ENCODE measurements around the gene CALCOCO2.
"Not testable (repeated sequence)": the region's sequence is repeated elsewhere in the genome, so short reads cannot be mapped to it uniquely, and the experiment has no call there.

The CALCOCO2 gene

DNA sequence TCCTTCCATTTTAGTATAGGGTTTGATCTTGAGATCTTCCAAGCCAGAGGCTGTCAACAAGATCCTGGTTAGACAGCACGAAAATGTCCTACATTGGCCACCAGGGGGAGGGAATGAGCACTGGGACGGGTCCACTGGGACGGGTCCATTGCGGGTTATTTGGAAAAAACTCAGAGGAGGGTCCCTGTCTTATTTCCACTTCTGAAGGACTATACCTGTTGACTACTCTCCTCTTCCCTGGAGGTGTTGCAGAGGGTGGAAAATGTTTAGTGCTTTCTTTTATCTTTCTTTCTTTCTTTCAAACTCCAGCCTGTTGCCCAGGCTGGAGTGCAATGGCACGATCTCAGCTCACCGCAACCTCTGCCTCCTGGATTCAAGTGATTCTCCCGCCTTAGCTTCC lies 16.3 kb upstream of the CALCOCO2 start:
- no peak overlapping the region for H3K4me3 ChIP-seq (ENCODE audit: low read depth, low read length)
- TF ChIP-seq, protein P1, sequence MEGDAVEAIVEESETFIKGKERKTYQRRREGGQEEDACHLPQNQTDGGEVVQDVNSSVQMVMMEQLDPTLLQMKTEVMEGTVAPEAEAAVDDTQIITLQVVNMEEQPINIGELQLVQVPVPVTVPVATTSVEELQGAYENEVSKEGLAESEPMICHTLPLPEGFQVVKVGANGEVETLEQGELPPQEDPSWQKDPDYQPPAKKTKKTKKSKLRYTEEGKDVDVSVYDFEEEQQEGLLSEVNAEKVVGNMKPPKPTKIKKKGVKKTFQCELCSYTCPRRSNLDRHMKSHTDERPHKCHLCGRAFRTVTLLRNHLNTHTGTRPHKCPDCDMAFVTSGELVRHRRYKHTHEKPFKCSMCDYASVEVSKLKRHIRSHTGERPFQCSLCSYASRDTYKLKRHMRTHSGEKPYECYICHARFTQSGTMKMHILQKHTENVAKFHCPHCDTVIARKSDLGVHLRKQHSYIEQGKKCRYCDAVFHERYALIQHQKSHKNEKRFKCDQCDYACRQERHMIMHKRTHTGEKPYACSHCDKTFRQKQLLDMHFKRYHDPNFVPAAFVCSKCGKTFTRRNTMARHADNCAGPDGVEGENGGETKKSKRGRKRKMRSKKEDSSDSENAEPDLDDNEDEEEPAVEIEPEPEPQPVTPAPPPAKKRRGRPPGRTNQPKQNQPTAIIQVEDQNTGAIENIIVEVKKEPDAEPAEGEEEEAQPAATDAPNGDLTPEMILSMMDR (IDR thresholded peaks at IDR 0.05; ENCODE audit: insufficient read depth, low read depth, low read length, missing control alignments): peak; percentile 80
- DNase-seq (ENCODE audit: low read depth): peak; percentile 59

DNA sequence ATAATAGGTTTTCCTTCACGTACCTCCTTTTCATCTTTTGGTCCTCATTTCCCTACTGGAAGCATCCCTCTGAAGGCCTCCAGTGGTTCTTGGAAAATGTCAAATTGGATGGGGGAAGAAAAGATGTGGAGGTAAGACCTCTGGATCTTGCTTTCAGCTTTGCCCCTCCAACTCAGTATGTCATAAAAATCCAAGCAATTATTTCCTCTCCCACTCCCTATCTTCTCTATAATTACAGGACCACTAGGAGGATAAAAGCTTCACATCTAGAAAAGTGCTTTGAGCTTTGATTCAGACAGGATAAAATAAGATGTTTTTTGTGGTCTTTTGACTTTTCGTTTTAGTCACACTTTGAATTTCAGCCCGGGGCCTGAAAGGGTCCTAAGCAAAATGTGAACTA lies 15.5 kb upstream of the CALCOCO2 start:
- TF ChIP-seq, protein P1 (IDR thresholded peaks at IDR 0.05; ENCODE audit: insufficient read depth, low read depth, low read length, missing control alignments): no peak
- no peak overlapping the region for H3K4me3 ChIP-seq (ENCODE audit: low read depth, low read length)
- no peak for DNase-seq (ENCODE audit: low read depth)

DNA sequence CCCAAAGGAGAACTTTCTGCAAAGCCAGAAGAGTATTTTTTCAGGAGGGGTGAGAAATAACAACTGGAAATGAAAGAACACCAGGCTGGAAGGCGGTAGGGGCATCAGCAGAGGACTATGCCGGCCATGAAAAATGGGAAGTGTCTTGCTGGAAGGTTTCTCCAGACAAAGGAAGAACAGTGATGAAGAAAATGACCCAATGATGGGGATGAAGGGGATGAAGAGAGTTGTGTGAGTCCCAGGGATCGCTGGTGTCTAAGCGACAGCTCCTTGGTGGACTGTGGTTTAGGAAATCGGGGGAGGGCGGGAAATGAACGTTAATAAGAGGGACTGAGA lies 14.4 kb upstream of the CALCOCO2 start:
- TF ChIP-seq, protein P1 (IDR thresholded peaks at IDR 0.05; ENCODE audit: insufficient read depth, low read depth, low read length, missing control alignments): no peak
- no peak for DNase-seq (ENCODE audit: low read depth)
- no peak overlapping the region for H3K4me3 ChIP-seq (ENCODE audit: low read depth, low read length)

DNA sequence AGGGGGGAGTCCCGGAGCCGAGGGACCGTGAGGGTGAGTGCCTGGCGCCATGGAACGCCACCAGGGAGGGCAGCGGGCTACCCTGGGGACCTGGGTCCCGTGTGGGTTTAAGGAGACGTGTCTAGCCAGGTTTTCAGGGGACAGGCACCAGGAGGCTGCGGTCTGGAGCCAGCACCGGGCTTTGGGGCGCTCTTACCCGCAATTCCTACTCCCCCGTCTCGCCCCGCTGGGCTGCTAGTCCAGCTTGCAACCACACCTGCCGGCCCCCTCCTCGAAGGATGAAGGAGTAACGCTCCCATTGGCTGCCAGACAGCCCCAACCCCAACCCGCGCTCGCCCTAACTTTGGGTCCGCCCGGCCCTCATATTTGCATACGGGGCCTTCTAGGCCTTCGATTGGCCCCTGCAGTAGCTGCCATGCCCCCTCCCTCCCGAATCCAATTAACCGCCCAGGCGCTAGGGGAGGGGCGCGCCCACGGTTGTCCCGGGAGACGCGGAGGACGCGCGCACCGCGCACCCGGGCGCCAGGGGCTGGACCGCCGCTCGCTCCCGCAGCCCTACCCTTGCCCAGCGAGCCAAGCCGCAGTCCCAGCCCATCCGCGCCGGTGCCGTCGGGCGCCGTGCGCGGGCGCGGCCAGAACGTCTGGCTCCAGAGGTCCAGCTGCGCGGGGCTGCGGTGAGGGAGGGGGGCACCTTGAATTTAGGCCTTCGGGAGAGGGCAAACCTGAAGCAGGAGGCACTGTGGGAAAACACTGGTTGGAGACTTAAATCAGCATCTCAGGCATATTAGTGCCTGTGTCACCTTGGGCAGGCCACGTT lies 13.9 kb upstream of the CALCOCO2 start, which contains the start of gene TTLL6:
Gene TTLL6, minus strand, starts transcription at position 456 of the 817 bp plus-strand sequence. Its CDS starts 157 bp downstream, at position 299.
- DNase-seq (ENCODE audit: low read depth): peak; percentile 63
- peak within 1 kb of the TSS; percentile 40 for H3K4me3 ChIP-seq (ENCODE audit: low read depth, low read length)
- TF ChIP-seq, protein P1 (IDR thresholded peaks at IDR 0.05; ENCODE audit: insufficient read depth, low read depth, low read length, missing control alignments): no peak

DNA sequence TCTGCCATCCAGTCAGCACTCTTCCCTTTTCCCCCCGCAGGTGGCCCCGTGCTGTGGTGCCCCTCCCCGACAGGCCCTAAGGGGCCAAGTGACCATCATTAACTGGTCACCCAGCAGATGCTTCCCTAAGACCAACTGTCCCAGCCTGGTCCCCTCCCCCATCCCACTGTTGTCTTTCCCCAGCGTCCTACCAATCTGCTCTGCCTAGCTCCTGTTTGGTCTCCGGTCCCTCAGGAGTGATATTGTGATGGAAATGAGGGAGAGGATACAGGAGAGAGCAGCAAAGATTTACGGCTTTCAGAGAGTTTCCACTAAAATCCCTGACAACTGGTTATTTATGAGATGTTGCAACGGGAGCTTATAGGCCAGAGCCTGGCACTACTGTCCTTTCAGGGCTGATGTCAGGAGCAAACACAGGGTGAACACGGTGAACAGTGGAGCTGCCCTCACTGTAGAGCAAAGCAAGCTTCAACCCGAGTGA lies 12.4 kb upstream of the CALCOCO2 start:
- TF ChIP-seq, protein P1 (IDR thresholded peaks at IDR 0.05; ENCODE audit: insufficient read depth, low read depth, low read length, missing control alignments): no peak
- H3K4me3 ChIP-seq (ENCODE audit: low read depth, low read length): no peak overlapping the region
- DNase-seq (ENCODE audit: low read depth): no peak

DNA sequence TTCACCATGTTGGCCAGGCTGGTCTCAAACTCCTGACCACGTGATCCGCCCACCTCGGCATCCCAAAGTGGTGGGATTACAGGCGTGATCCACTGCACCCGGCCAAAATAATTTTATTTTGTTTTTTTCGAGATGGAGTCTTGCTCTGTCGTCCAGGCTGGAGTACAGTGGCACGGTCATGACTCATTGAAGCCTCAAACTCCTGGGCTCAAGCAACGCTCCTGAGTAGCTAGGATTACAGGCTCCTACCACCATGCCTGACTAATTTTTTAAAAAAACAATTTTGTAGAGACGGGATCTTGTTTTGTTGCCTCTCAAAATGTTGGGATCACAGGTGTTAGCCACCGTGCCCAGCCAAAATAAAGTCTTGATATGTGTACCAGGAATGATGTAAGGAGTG lies 11.4 kb upstream of the CALCOCO2 start:
- TF ChIP-seq, protein P1 (IDR thresholded peaks at IDR 0.05; ENCODE audit: insufficient read depth, low read depth, low read length, missing control alignments): no peak
- no peak overlapping the region for H3K4me3 ChIP-seq (ENCODE audit: low read depth, low read length)
- no peak for DNase-seq (ENCODE audit: low read depth)

DNA sequence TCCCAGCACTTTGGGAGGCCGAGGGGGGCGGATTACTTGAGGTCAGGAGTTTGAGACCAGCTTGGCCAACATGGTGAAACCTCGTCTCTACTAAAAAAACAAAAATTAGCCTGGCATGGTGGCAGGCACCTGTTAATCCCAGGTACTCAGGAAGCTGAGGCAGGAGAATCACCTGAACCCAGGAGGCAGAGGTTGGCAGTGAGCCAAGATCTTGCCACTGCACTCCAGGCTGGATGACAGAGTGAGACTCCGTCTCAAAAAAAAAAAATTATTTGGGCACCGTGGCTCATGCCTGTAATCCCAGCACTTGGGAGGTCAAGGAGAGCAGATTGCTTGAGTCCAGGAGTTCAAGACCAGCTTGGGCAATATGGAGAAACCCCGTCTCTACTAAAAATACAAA lies 9.9 kb upstream of the CALCOCO2 start:
- not testable (repeated sequence) for DNase-seq (ENCODE audit: low read depth); H3K4me3 ChIP-seq (ENCODE audit: low read depth, low read length)

All from GM12865 (cell line).